ENCODE measurements around the gene NKTR. TPM values are rescaled to one million over a fixed set of nuclear protein-coding genes. Genes with fewer than 3 reads are reported as not detected.
A peak's percentile ranks its signal among the peaks of the same experiment; 100 is the strongest.

The NKTR gene
- total and polyA plus RNA-seq, 9 donors: 26.2 to 114 (median 79.8) TPM

- intact Hi-C loops (cut with DNase I): no loop called here
- Histone ChIP-seq H3K27ac (no peak overlapping the region), H3K4me3 (no peak overlapping the region), H3K9me3 (no peaks in the 10 kb centered on the region), H3K36me3 (no peaks in the 10 kb centered on the region), H3K27me3 (no peaks in the 10 kb centered on the region), H3K4me1 (ENCODE audit: insufficient read depth) (no peaks in the 10 kb centered on the region)
- DNase-seq: no peak
- WGBS, 3 donors: 76 to 84% (median 83%) methylated on average over 1 of the region's 1 CpG
- TF ChIP-seq CTCF (IDR thresholded peaks at IDR 0.05): no peak
- no peak for TF ChIP-seq EP300 (IDR thresholded peaks at IDR 0.05)
- no peak for TF ChIP-seq POLR2A (IDR thresholded peaks at IDR 0.05)
Measured at GRCh38 chr3:42612217-42612616, 11.7 kb downstream of the NKTR start.

- Histone ChIP-seq H3K27ac (no peak overlapping the region), H3K36me3 (no peaks in the 10 kb centered on the region), H3K27me3 (no peaks in the 10 kb centered on the region), H3K9me3 (no peaks in the 10 kb centered on the region), H3K4me3 (no peak overlapping the region), H3K4me1 (ENCODE audit: insufficient read depth) (no peaks in the 10 kb centered on the region)
- intact Hi-C loops (cut with DNase I): no loop called here
- 92 to 94% (median 93%) methylated on average over 3 of the region's 3 CpGs for WGBS, 3 donors
- DNase-seq: no peak
- TF ChIP-seq EP300 (IDR thresholded peaks at IDR 0.05): no peak
- TF ChIP-seq POLR2A (IDR thresholded peaks at IDR 0.05): no peak
Measured at GRCh38 chr3:42612928-42613327, 12.4 kb downstream of the NKTR start.

- WGBS, 3 donors: 88 to 93% (median 90%) methylated on average over 2 of the region's 2 CpGs
- TF ChIP-seq EP300 (IDR thresholded peaks at IDR 0.05) (no peak), CTCF (IDR thresholded peaks at IDR 0.05) (peak in 1 of 3 donors; percentile 22), POLR2A (IDR thresholded peaks at IDR 0.05) (no peak)
- no peak for DNase-seq
- no peaks in the 10 kb centered on the region for H3K4me1 ChIP-seq (ENCODE audit: insufficient read depth)
- no peak overlapping the region for H3K4me3 ChIP-seq
- no peaks in the 10 kb centered on the region for H3K36me3 ChIP-seq
- no peak overlapping the region for H3K27ac ChIP-seq
- H3K27me3 ChIP-seq: no peaks in the 10 kb centered on the region
- H3K9me3 ChIP-seq: no peaks in the 10 kb centered on the region
- intact Hi-C loops (cut with DNase I): no loop called here
Measured at GRCh38 chr3:42613462-42613861, 13.0 kb downstream of the NKTR start.

GRCh38 chr3:42631620-42632019 is 31.1 kb downstream of the NKTR start:
- 80 to 91% (median 91%) methylated on average over 2 of the region's 2 CpGs for WGBS, 3 donors
- Histone ChIP-seq H3K36me3 (no peaks in the 10 kb centered on the region), H3K27me3 (no peaks in the 10 kb centered on the region), H3K27ac (no peak overlapping the region), H3K4me1 (ENCODE audit: insufficient read depth) (no peaks in the 10 kb centered on the region), H3K4me3 (no peak overlapping the region), H3K9me3 (no peaks in the 10 kb centered on the region)
- intact Hi-C loops (cut with DNase I): no loop called here
- TF ChIP-seq EP300 (IDR thresholded peaks at IDR 0.05) (no peak), POLR2A (IDR thresholded peaks at IDR 0.05) (no peak)
- no peak for DNase-seq

- no peak overlapping the region for H3K27ac ChIP-seq
- intact Hi-C loops (cut with DNase I): no loop called here
- no peak overlapping the region for H3K4me3 ChIP-seq
- H3K36me3 ChIP-seq: no peaks in the 10 kb centered on the region
- no peaks in the 10 kb centered on the region for H3K4me1 ChIP-seq (ENCODE audit: insufficient read depth)
- H3K27me3 ChIP-seq: no peaks in the 10 kb centered on the region
- TF ChIP-seq CTCF (IDR thresholded peaks at IDR 0.05) (no peak), POLR2A (IDR thresholded peaks at IDR 0.05) (no peak), EP300 (IDR thresholded peaks at IDR 0.05) (no peak)
- WGBS, 3 donors: 78 to 88% (median 81%) methylated on average over 1 of the region's 1 CpG
- DNase-seq: no peak
- no peaks in the 10 kb centered on the region for H3K9me3 ChIP-seq
Measured at GRCh38 chr3:42632146-42632545, 31.7 kb downstream of the NKTR start.
